ENCODE results near the gene PACRG. TPM values are rescaled to one million over a fixed set of nuclear protein-coding genes. Genes with fewer than 3 reads are reported as not detected.

PACRG gene
- polyA plus RNA-seq, 1 donor (not counting 4 experiments of a cell fraction or from before 2014, with no cell fraction given), result 0.31 TPM

DNA sequence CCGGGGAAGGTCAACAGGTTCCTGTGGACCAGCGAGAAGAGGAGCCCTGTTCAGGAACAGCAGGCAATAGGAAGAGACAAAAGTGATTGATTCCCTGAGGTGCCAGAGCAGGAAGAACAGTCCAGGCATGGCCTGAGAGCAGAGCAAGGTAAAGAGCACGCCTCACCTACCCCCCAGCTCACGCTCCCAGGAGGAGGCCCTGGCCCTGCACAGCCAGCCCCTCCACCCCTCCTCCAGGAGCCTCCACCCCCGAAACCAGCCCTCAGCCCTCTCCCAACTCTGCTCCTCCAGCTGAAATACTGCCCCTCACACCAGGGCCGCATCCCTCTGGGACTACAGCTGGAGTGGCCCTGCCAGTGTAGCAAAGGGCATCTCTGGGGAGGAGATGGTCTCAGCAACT, 504.9 kb downstream of the PACRG start:
- H3K9me1 ChIP-seq (ENCODE audit: control insufficient read depth, extremely low read depth, insufficient read depth, low read length), result no peaks in the 10 kb centered on the region
- H3K9me3 ChIP-seq (ENCODE audit: control insufficient read depth, low read depth, low read length), result no peaks in the 10 kb centered on the region
- H3K4me3 ChIP-seq (ENCODE audit: control insufficient read depth in 2 of 3, extremely low read depth in 1 of 3, insufficient read depth in 2 of 3, low read depth in 1 of 3, low read length in 3 of 3), result no peak overlapping the region
- no peak for TF ChIP-seq EZH2 (IDR thresholded peaks at IDR 0.05; ENCODE audit: low read length)
- TF ChIP-seq, protein P1, sequence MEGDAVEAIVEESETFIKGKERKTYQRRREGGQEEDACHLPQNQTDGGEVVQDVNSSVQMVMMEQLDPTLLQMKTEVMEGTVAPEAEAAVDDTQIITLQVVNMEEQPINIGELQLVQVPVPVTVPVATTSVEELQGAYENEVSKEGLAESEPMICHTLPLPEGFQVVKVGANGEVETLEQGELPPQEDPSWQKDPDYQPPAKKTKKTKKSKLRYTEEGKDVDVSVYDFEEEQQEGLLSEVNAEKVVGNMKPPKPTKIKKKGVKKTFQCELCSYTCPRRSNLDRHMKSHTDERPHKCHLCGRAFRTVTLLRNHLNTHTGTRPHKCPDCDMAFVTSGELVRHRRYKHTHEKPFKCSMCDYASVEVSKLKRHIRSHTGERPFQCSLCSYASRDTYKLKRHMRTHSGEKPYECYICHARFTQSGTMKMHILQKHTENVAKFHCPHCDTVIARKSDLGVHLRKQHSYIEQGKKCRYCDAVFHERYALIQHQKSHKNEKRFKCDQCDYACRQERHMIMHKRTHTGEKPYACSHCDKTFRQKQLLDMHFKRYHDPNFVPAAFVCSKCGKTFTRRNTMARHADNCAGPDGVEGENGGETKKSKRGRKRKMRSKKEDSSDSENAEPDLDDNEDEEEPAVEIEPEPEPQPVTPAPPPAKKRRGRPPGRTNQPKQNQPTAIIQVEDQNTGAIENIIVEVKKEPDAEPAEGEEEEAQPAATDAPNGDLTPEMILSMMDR (optimal IDR thresholded peaks at IDR 0.05 in 1 of 3, IDR thresholded peaks at IDR 0.05 in 1 of 3, conservative IDR thresholded peaks at IDR 0.05 in 1 of 3; ENCODE audit: extremely low read depth in 1 of 3, insufficient read depth in 2 of 3, low read length in 3 of 3), result no peak
- no peaks in the 10 kb centered on the region for H3K27me3 ChIP-seq (ENCODE audit: control insufficient read depth, extremely low read depth, insufficient read depth, low read length)
- peaks cover 8% of the 10 kb centered on the region for H3K4me1 ChIP-seq (ENCODE audit: control insufficient read depth, extremely low read depth, insufficient read depth, low read length)
- no peak overlapping the region for H3K27ac ChIP-seq (ENCODE audit: control insufficient read depth, insufficient read depth, low read length)
- H3K4me2 ChIP-seq (ENCODE audit: control insufficient read depth, extremely low read depth, insufficient read depth, low read depth, low read length), result no peak overlapping the region
- no peak overlapping the region for H3K9ac ChIP-seq (ENCODE audit: control insufficient read depth, extremely low read depth, insufficient read depth, low read length)
- FAIRE-seq (no peak), DNase-seq (ENCODE audit: low read depth, low spot score) (no peak)
- H2AFZ ChIP-seq (ENCODE audit: control insufficient read depth, low read length), result no peak overlapping the region
- dilution Hi-C loops (cut with MboI; ENCODE audit: extremely low pct_ligation_motif_present, low sequenced_read_pairs), result no loop called here
- no peaks in the 10 kb centered on the region for H3K36me3 ChIP-seq (ENCODE audit: control insufficient read depth in 2 of 2, extremely low read depth in 1 of 2, insufficient read depth in 2 of 2, low read length in 2 of 2)
- H3K79me2 ChIP-seq (ENCODE audit: control insufficient read depth, insufficient read depth, low read length), result no peaks in the 10 kb centered on the region
- H4K20me1 ChIP-seq (ENCODE audit: control insufficient read depth, extremely low read depth, insufficient read depth, low read length), result no peaks in the 10 kb centered on the region

DNA sequence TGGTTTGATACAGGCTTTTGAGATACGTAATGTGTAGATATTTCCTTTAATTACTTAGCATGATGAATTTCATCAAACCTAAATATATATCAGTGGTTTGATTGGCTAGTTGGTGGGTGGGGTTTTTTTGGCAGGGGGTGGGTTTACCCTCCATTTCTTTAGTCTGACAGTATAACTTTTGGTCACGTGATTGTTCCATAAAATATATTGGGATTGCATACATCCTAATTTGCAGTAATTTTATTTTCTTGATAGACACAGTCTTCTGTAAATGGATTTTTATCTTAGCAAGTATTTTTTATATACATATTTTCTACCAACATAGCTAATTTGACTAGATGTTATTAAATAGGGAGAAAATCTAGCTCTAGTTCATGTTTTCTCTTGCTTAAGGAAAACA, 509.3 kb downstream of the PACRG start:
- Histone ChIP-seq H3K27me3 (ENCODE audit: control insufficient read depth, extremely low read depth, insufficient read depth, low read length) (no peaks in the 10 kb centered on the region), H3K4me3 (ENCODE audit: control insufficient read depth in 2 of 3, extremely low read depth in 1 of 3, insufficient read depth in 2 of 3, low read depth in 1 of 3, low read length in 3 of 3) (no peak overlapping the region), H3K79me2 (ENCODE audit: control insufficient read depth, insufficient read depth, low read length) (no peaks in the 10 kb centered on the region), H3K36me3 (ENCODE audit: control insufficient read depth in 2 of 2, extremely low read depth in 1 of 2, insufficient read depth in 2 of 2, low read length in 2 of 2) (no peaks in the 10 kb centered on the region), H3K4me1 (ENCODE audit: control insufficient read depth, extremely low read depth, insufficient read depth, low read length) (peaks cover under 1% of the 10 kb centered on the region), H4K20me1 (ENCODE audit: control insufficient read depth, extremely low read depth, insufficient read depth, low read length) (no peaks in the 10 kb centered on the region), H3K4me2 (ENCODE audit: control insufficient read depth, extremely low read depth, insufficient read depth, low read depth, low read length) (no peak overlapping the region), H3K9ac (ENCODE audit: control insufficient read depth, extremely low read depth, insufficient read depth, low read length) (no peak overlapping the region), H2AFZ (ENCODE audit: control insufficient read depth, low read length) (no peak overlapping the region), H3K9me3 (ENCODE audit: control insufficient read depth, low read depth, low read length) (no peaks in the 10 kb centered on the region), H3K27ac (ENCODE audit: control insufficient read depth, insufficient read depth, low read length) (no peak overlapping the region), H3K9me1 (ENCODE audit: control insufficient read depth, extremely low read depth, insufficient read depth, low read length) (no peaks in the 10 kb centered on the region)
- DNase-seq (ENCODE audit: low read depth, low spot score) (no peak), FAIRE-seq (no peak)
- dilution Hi-C loops (cut with MboI; ENCODE audit: extremely low pct_ligation_motif_present, low sequenced_read_pairs), result no loop called here
- TF ChIP-seq EZH2 (IDR thresholded peaks at IDR 0.05; ENCODE audit: low read length), result no peak
- TF ChIP-seq, protein P1 (optimal IDR thresholded peaks at IDR 0.05 in 1 of 3, IDR thresholded peaks at IDR 0.05 in 1 of 3, conservative IDR thresholded peaks at IDR 0.05 in 1 of 3; ENCODE audit: extremely low read depth in 1 of 3, insufficient read depth in 2 of 3, low read length in 3 of 3), result no peak
